GM10266 (cell line): Measurements from ENCODE around the gene FAM13A.

Source experiments
- DNase-seq: peaks from one replicate; pipeline ENCODE4 v3.0.0; 2012; ENCODE audit errors: extremely low spot score
- CTCF ChIP-seq: IDR thresholded peaks from 2 replicates; pipeline ENCODE4 v1.5.1; 2012; ENCODE audit warnings: mild to moderate bottlenecking, low read depth; ENCODE audit not compliant: control insufficient read depth, insufficient read depth; ENCODE audit errors: missing control alignments

Gene FAM13A

GRCh38 chr4:88958080-88958479 is 98.9 kb downstream of the FAM13A start:
- DNase-seq, result no peak
- no peak for TF ChIP-seq CTCF

- DNase-seq, result no peak
- no peak for TF ChIP-seq CTCF
These were observed 99.4 kb downstream of the FAM13A start for GRCh38 chr4:88957570-88957969.

GRCh38 chr4:88955580-88956380 is 101.2 kb downstream of the FAM13A start:
- no peak for TF ChIP-seq CTCF
- no peak for DNase-seq

- TF ChIP-seq CTCF, result no peak
- DNase-seq, result no peak
These were observed 103.6 kb downstream of the FAM13A start for GRCh38 chr4:88953400-88953799.

GRCh38 chr4:88952081-88952480 is 104.9 kb downstream of the FAM13A start:
- no peak for DNase-seq
- no peak for TF ChIP-seq CTCF

- DNase-seq, result no peak
- no peak for TF ChIP-seq CTCF
These were observed 107.4 kb downstream of the FAM13A start for GRCh38 chr4:88949605-88950004.

GRCh38 chr4:88940506-88940905 is 116.5 kb downstream of the FAM13A start:
- no peak for DNase-seq
- no peak for TF ChIP-seq CTCF
